GM06990 (cell line): ENCODE data around the gene RPL23.

ENCODE experiments used
- DNase-seq: peaks from one replicate; pipeline ENCODE4 v3.0.0-alpha.2; 2011; ENCODE audit not compliant: insufficient read length; ENCODE audit errors: extremely low read depth
- H3K27me3 ChIP-seq: replicated peaks from 2 replicates; pipeline ENCODE4 v1.6.0; 2011; ENCODE audit warnings: low read length; ENCODE audit not compliant: control insufficient read depth, insufficient read depth
- H3K36me3 ChIP-seq: 2 replicates; pipeline ENCODE4 v1.5.1; 2011; ENCODE audit warnings: low read length; ENCODE audit not compliant: control insufficient read depth, insufficient read depth
- H3K4me3 ChIP-seq: replicated peaks from 2 replicates; pipeline ENCODE4 v1.5.1; 2011; ENCODE audit warnings: low read depth, mild to moderate bottlenecking, control low read depth, low read length
- TF ChIP-seq, protein P1 (sequence below): IDR thresholded peaks from 2 replicates; pipeline ENCODE4 v1.5.1; 2011; ENCODE audit warnings: low read length, control low read depth, mild to moderate bottlenecking, inconsistent platforms; ENCODE audit not compliant: insufficient read depth, poor library complexity, severe bottlenecking

Gene RPL23

DNA sequence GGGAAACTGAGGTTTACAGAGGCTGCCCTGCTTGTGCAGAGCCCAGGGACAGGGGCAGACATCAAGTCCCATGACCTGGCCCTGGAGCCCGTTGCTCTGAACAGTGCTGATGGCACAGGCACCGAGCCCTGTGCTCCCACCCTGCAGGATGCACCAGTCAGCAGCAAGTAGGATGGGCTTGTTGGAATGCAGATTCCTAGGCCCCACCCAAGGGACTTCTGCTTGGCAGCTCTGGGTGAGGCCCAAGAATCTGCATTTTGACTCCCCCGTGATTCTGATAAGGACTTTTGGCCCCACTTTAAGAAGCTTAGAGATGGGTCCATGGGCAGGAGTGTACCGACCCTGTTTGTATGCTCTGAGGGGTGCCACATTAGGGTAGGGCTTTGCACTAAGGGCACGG lies 39.6 kb upstream of the RPL23 start:
- Histone ChIP-seq H3K27me3 (no peaks in the 10 kb centered on the region), H3K36me3 (peaks cover 41% of the 10 kb centered on the region)
- TF ChIP-seq, protein P1, sequence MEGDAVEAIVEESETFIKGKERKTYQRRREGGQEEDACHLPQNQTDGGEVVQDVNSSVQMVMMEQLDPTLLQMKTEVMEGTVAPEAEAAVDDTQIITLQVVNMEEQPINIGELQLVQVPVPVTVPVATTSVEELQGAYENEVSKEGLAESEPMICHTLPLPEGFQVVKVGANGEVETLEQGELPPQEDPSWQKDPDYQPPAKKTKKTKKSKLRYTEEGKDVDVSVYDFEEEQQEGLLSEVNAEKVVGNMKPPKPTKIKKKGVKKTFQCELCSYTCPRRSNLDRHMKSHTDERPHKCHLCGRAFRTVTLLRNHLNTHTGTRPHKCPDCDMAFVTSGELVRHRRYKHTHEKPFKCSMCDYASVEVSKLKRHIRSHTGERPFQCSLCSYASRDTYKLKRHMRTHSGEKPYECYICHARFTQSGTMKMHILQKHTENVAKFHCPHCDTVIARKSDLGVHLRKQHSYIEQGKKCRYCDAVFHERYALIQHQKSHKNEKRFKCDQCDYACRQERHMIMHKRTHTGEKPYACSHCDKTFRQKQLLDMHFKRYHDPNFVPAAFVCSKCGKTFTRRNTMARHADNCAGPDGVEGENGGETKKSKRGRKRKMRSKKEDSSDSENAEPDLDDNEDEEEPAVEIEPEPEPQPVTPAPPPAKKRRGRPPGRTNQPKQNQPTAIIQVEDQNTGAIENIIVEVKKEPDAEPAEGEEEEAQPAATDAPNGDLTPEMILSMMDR: no peak

GRCh38 chr17:38892620-38893019 lies 39.1 kb upstream of the RPL23 start:
- H3K4me3 ChIP-seq: no peak overlapping the region
- DNase-seq: no peak
- TF ChIP-seq, protein P1: no peak
- H3K27me3 ChIP-seq: no peaks in the 10 kb centered on the region
- H3K36me3 ChIP-seq: peaks cover 45% of the 10 kb centered on the region

More for the DNA sequence above, 39.6 kb upstream of the RPL23 start:
- no peak overlapping the region for H3K4me3 ChIP-seq
- DNase-seq: no peak

DNA sequence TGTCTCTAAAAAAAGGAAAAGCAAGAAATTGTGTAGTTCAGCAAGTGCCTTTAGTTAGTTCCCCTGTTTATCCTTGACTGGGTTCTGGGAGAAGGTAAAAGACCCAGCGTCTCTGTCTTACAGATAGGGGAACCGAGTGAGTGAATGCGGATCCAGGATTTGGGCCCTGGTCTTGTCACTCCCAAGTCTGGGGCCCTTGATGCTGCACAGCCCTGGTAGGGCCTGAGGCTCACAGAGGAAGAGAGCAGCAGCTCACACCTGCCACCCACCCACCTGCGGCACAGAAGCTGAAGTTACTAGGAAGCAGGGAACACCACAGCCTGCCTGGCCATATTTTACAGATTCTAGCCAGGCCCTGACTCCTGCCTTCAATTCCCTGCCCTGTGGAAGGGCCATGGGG lies 38.6 kb upstream of the RPL23 start:
- H3K27me3 ChIP-seq: no peaks in the 10 kb centered on the region
- TF ChIP-seq, protein P1: no peak
- DNase-seq: no peak
- peaks cover 49% of the 10 kb centered on the region for H3K36me3 ChIP-seq
- H3K4me3 ChIP-seq: no peak overlapping the region

- no peaks in the 10 kb centered on the region for H3K27me3 ChIP-seq
- DNase-seq: no peak
- no peak overlapping the region for H3K4me3 ChIP-seq
- TF ChIP-seq, protein P1: no peak
- peaks cover 53% of the 10 kb centered on the region for H3K36me3 ChIP-seq
Measured at GRCh38 chr17:38891441-38891840, 37.9 kb upstream of the RPL23 start.

DNA sequence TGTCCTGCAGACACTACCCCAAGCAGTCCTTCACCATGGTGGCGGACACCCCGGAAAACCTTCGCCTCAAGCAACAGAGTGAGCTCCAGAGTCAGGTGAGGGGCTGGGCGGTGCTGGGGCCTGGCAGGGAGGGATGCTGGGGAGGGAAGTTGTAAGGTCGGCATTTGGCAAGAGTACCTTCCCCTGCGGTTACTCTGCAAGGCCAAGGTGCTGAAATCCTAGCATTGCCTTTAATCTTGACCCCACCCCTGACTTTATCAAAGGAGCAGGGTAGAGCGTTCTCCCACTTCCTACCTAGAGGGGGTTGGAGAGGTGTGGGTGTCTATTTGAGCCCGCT lies 36.9 kb upstream of the RPL23 start:
- Histone ChIP-seq H3K36me3 (peaks cover 57% of the 10 kb centered on the region), H3K27me3 (no peaks in the 10 kb centered on the region), H3K4me3 (no peak overlapping the region)
- TF ChIP-seq, protein P1: no peak
- no peak for DNase-seq

GRCh38 chr17:38889745-38890409 lies 36.4 kb upstream of the RPL23 start:
- TF ChIP-seq, protein P1: no peak
- Histone ChIP-seq H3K4me3 (no peak overlapping the region), H3K36me3 (peaks cover 62% of the 10 kb centered on the region)

More at GRCh38 chr17:38889745-38890409, 36.4 kb upstream of the RPL23 start:
- DNase-seq: no peak
- H3K27me3 ChIP-seq: no peaks in the 10 kb centered on the region
